Right lobe of liver (tissue), 6 donors: ENCODE results near the gene PSMD6. TPM values are rescaled to one million over a fixed set of nuclear protein-coding genes. Genes with fewer than 3 reads are reported as not detected.

ENCODE experiments used
- ATAC-seq, 4 donors: fragments of 200-7000 bp; cut with Tn5 transposase; one replicate each; pipeline ENCODE4 v1.9.1; 2020; ENCODE audit warnings: mild to moderate bottlenecking in 4 of 4, moderate library complexity in 4 of 4
- DNase-seq, 3 donors: peaks; one replicate each; pipeline ENCODE4 v3.0.0-alpha.2; 2020
- H3K27ac ChIP-seq, 3 donors: fragments of 200-600 bp; one replicate each; pipeline ENCODE4 v1.8.0; 2022
- H3K27me3 ChIP-seq, 2 donors: fragments of 200-600 bp; one replicate each; pipeline ENCODE4 v1.8.0; 2022
- H3K36me3 ChIP-seq, 4 donors: fragments of 200-600 bp; sonication (generic) in 1 of 4; one replicate each; pipeline versions ENCODE4 v1.5.1 to v1.8.0; 2017 to 2022; ENCODE audit warnings: control low read depth in 1 of 4
- H3K4me1 ChIP-seq, 4 donors: fragments of 200-600 bp; sonication (generic) in 1 of 4; one replicate each; pipeline versions ENCODE4 v1.5.1 to v1.8.0; 2017 to 2022; ENCODE audit warnings: control low read depth in 1 of 4
- H3K4me3 ChIP-seq, 3 donors: fragments of 200-600 bp; one replicate each; pipeline ENCODE4 v1.8.0; 2022
- H3K9me3 ChIP-seq, 4 donors: fragments of 200-600 bp; sonication (generic) in 1 of 4; one replicate each; pipeline versions ENCODE4 v1.5.1 to v1.8.0; 2017 to 2022; ENCODE audit warnings: control low read depth in 1 of 4
- CTCF ChIP-seq, 4 donors: fragments of 200-600 bp in 3 of 4; fragments of 450-650 bp in 1 of 4; IDR thresholded peaks; one replicate each; pipeline versions ENCODE4 v1.5.1 to v1.8.0; 2016 to 2022; ENCODE audit warnings: antibody characterized with exemption in 4 of 4, mild to moderate bottlenecking in 2 of 4
- POLR2A ChIP-seq: fragments of 450-650 bp; IDR thresholded peaks from one replicate; pipeline ENCODE4 v1.6.1; 2017; ENCODE audit warnings: antibody characterized with exemption, mild to moderate bottlenecking
- WGBS: methylation state at CpG from one replicate; pipeline ENCODE4 v1.1.6; 2018; ENCODE audit warnings: low coverage, low lambda C conversion rate; ENCODE audit not compliant: insufficient coverage; ENCODE audit errors: missing lambda C conversion rate; 5-methylcytosine and 5-hydroxymethylcytosine counted together
- intact Hi-C, 2 donors: fragments of 100-400 bp; cut with DNase I; formaldehyde crosslinking; loops; one replicate each; pipeline versions ENCODE4 v1.11.2 to v1.14.1; 2022
- total RNA-seq, 6 experiments: library from RNA; depleted of rRNA in 2 of 6; stranded (reverse); fragments of >200 nt in 2 of 6; fragmentation: NEBNext Ultra II Directional in 3 of 6; extraction: Animal tissue kit (Norgen Biotek cat#: 25700) in 3 of 6; gene quantifications; one replicate each; pipeline versions ENCODE4 v1.1.0 to v1.2.4, GENCODE V29; 2016 to 2023
- donor health status: DM: no; HTN: yes; CAD: no.
- donor health status: DM: no; HTN: no; CAD: no.
- donor health status: DM: no; HTN: no; CAD: no.
- donor health status: DM: no; HTN: yes; CAD: no.
- donor health status: DM: no; HTN: yes; CAD: no.

The PSMD6 gene
- total RNA-seq, 6 experiments from 2014 or later, result 33.1 to 41.9 (median 35.9) TPM

DNA sequence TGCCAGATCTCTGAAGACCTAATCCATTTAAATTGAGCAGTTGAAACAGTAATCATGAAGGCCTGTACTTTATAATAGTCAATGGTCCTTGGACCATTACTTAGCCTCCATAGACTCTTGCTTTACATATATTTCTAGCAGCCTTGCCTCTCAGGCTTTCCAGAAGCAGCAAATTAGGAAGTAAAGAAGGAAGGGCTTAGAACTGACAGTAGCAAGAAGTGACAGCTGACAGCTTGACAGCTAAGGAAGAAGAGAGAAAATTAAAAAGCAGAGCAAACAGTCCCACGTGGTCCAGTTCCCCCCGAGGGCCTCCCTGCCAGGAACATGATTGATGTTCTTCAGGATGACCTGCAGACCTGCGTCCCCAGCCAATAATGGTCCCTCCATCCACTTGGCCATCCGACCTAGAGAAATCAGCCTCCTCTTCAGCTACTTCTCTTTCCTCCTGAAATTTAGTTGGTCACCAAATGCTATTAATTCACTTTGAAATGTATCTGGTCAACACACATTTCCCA lies 15.0 kb upstream of the PSMD6 start:
- intact Hi-C loops, result loop anchor here (5.0 to 10.0 kb wide), 2 partner anchors 356 to 364 kb away; no protein-coding TSS in a partner anchor
- H3K36me3 ChIP-seq, result no peaks in the 10 kb centered on the region
- H3K27me3 ChIP-seq, result no peaks in the 10 kb centered on the region
- ATAC-seq (no peak), DNase-seq (no peak)
- TF ChIP-seq POLR2A, result no peak
- TF ChIP-seq CTCF (IDR thresholded peaks at IDR 0.05), result no peak
- no peak overlapping the region for H3K27ac ChIP-seq
- no peak overlapping the region for H3K4me3 ChIP-seq
- no peaks in the 10 kb centered on the region for H3K4me1 ChIP-seq
- no peaks in the 10 kb centered on the region for H3K9me3 ChIP-seq
- 41% methylated on average over 2 of the region's 4 CpGs for WGBS

- Histone ChIP-seq H3K4me1 (no peaks in the 10 kb centered on the region), H3K4me3 (no peak overlapping the region), H3K9me3 (no peaks in the 10 kb centered on the region), H3K27ac (no peak overlapping the region), H3K27me3 (no peaks in the 10 kb centered on the region), H3K36me3 (no peaks in the 10 kb centered on the region)
- no peak for TF ChIP-seq CTCF (IDR thresholded peaks at IDR 0.05)
- TF ChIP-seq POLR2A, result no peak
- WGBS, result 82% methylated on average over 5 of the region's 7 CpGs
- no peak for ATAC-seq
- DNase-seq, result no peak
- intact Hi-C loops, result loop anchor here (5.0 to 10.0 kb wide), 2 partner anchors 358 to 365 kb away; no protein-coding TSS in a partner anchor
These were observed 13.8 kb upstream of the PSMD6 start for GRCh38 chr3:64037084-64037483.

DNA sequence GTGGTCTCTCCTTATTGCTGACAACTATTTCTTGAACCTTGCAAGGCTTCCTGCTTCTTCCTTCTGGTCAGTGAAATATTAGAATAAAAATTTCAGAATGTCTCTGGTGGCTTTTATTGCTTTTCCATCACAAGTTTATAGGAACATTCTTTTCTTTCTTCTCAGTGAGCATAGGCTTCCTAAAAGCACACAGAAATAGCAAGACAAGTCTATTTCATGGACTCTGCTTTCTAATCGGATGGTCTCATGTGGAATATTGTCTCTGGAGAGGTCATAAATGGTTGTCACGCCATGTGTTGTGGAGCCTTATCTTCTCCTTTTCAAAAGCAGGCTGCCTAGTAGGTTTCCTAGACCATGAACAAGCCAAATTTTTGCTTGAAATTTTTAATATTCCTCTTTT lies 9.8 kb upstream of the PSMD6 start:
- ATAC-seq, result no peak
- no peaks in the 10 kb centered on the region for H3K27me3 ChIP-seq
- no peak for TF ChIP-seq CTCF (IDR thresholded peaks at IDR 0.05)
- no peak for TF ChIP-seq POLR2A
- no peak overlapping the region for H3K4me3 ChIP-seq
- intact Hi-C loops, result loop anchor here (5.0 to 10.0 kb wide), 3 partner anchors 362 to 454 kb away; no protein-coding TSS in a partner anchor
- H3K27ac ChIP-seq, result no peak overlapping the region
- DNase-seq, result no peak
- no peaks in the 10 kb centered on the region for H3K9me3 ChIP-seq
- H3K36me3 ChIP-seq, result no peaks in the 10 kb centered on the region
- peaks cover 0 to 6% (median 1%) of the 10 kb centered on the region in 4 donors for H3K4me1 ChIP-seq
- WGBS, result 55% methylated on average over 2 of the region's 2 CpGs

DNA sequence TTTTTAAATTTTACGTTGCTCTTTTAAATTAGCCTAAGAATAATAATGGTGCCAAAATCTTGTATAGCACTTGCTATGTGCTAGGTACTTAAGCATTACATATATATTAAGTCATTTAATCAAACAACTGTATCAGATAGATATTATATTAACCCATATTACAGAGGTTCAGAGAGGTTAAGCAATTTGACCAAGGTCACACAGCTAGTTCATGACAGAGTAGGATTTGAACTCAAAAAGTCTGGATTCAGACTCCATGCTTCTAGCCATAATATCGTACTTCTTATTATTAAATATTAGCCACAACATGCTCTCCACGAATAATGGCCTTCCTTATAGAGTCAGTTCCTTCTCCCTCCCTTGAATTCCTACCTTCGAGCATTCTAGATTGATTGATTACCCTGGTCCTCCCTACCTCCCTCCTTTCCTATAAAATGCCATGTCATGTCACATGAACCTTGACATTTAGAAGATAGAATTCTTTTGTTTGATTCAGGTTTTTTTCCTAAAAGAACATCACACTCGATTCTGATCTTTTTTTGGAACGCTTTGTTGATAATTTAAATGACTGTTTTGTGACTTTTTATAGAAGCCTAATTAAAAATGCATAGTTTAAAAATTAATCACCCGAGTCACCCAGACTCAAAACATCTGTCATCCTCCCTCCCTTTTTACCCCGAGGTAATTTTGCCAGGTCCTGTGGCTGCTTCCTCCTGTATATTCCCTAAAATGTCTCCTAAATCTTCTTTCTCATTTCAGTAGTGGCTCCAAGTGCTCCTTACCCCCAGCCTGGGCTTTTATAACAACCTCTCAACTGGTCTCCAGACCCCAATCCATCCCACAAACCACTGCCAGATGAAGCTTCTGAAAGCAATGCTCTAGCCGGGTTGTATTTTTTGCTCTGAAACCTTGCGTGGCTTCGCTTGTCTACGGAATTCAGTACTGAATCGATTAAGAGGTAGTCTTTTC lies 8.5 kb upstream of the PSMD6 start:
- no peak for TF ChIP-seq POLR2A
- TF ChIP-seq CTCF (IDR thresholded peaks at IDR 0.05), result no peak
- 68% methylated on average over 13 of the region's 13 CpGs for WGBS
- no peak for DNase-seq

More for the DNA sequence above, 8.5 kb upstream of the PSMD6 start:
- intact Hi-C loops, result loop anchor here (5.0 to 10.0 kb wide), 3 partner anchors 363 to 455 kb away; no protein-coding TSS in a partner anchor
- peaks cover 0 to 6% (median 1%) of the 10 kb centered on the region in 4 donors for H3K4me1 ChIP-seq
- H3K4me3 ChIP-seq, result no peak overlapping the region
- ATAC-seq, result no peak
- no peaks in the 10 kb centered on the region for H3K27me3 ChIP-seq
- H3K36me3 ChIP-seq, result no peaks in the 10 kb centered on the region
- no peak overlapping the region for H3K27ac ChIP-seq
- no peaks in the 10 kb centered on the region for H3K9me3 ChIP-seq
